BLaER1 treated with 17β-estradiol and CSF1 and Interleukin-3, amounts not matched to agents 10 nM and 100 nM (cell line): ENCODE data around the gene OBP2A.
A peak's percentile ranks its signal among the peaks of the same experiment; 100 is the strongest.
"Not testable (repeated sequence)": the region's sequence is repeated elsewhere in the genome, so short reads cannot be mapped to it uniquely, and the experiment has no call there.

ENCODE experiments used
- H3K27ac ChIP-seq, 11 experiments: shearing (Covaris generic); formaldehyde crosslinking; 2 replicates each; pipeline ENCODE4 v1.8.1; 2022
- H3K27me3 ChIP-seq, 11 experiments: shearing (Covaris generic); formaldehyde crosslinking; 2 replicates each; pipeline ENCODE4 v1.8.1; 2022
- H3K36me3 ChIP-seq, 11 experiments: shearing (Covaris generic); formaldehyde crosslinking; 2 replicates each; pipeline ENCODE4 v1.8.1; 2022
- H3K4me1 ChIP-seq, 10 experiments: shearing (Covaris generic); formaldehyde crosslinking; 2 replicates each; pipeline ENCODE4 v1.8.1; 2022
- H3K4me2 ChIP-seq, 11 experiments: shearing (Covaris generic); formaldehyde crosslinking; 2 replicates each; pipeline ENCODE4 v1.8.1; 2022
- H3K4me3 ChIP-seq, 10 experiments: shearing (Covaris generic); formaldehyde crosslinking; 2 replicates each; pipeline ENCODE4 v1.8.1; 2022
- H3K9ac ChIP-seq, 11 experiments: shearing (Covaris generic); formaldehyde crosslinking; 2 replicates each; pipeline ENCODE4 v1.8.1; 2022
- H3K9me3 ChIP-seq, 11 experiments: shearing (Covaris generic); formaldehyde crosslinking; replicated peaks in 1 of 11; 2 replicates each; pipeline ENCODE4 v1.8.1; 2022
- H4K20me1 ChIP-seq, 11 experiments: shearing (Covaris generic); formaldehyde crosslinking; 2 replicates each; pipeline ENCODE4 v1.8.1; 2022
- Cebpa-rat ChIP-seq, 11 experiments: shearing (Covaris generic); IDR thresholded peaks; 2 replicates each; pipeline ENCODE4 v1.8.1; 2022

The OBP2A gene

GRCh38 chr9:135507104-135508035 is 38.6 kb upstream of the OBP2A start:
- Histone ChIP-seq H3K9ac (no peak overlapping the region), H3K27ac (no peak overlapping the region), H3K4me1 (peaks cover 3 to 31% (median 13%) of the 10 kb centered on the region in 10 experiments; a peak in 18 of 20 replicates), H3K36me3 (peaks cover 23 to 37% (median 35%) of the 10 kb centered on the region in 11 experiments), H3K9me3 (peaks cover 15 to 26% (median 19%) of the 10 kb centered on the region in 11 experiments), H3K4me3 (no peak overlapping the region), H3K4me2 (no peak overlapping the region), H4K20me1 (peaks cover 29 to 52% (median 38%) of the 10 kb centered on the region in 11 experiments; a peak in 21 of 22 replicates), H3K27me3 (no peaks in the 10 kb centered on the region)
- TF ChIP-seq Cebpa-rat (IDR thresholded peaks at IDR 0.05) = no peak

GRCh38 chr9:135508211-135508820 is 37.6 kb upstream of the OBP2A start:
- peaks cover 13 to 28% (median 26%) of the 10 kb centered on the region in 11 experiments for H3K36me3 ChIP-seq
- no peak overlapping the region for H3K4me2 ChIP-seq
- H3K4me3 ChIP-seq = no peak overlapping the region
- no peak for TF ChIP-seq Cebpa-rat (IDR thresholded peaks at IDR 0.05)
- no peak overlapping the region for H3K27ac ChIP-seq
- H3K9ac ChIP-seq = no peak overlapping the region
- H3K4me1 ChIP-seq = peaks cover 0 to 32% (median 10%) of the 10 kb centered on the region in 10 experiments; a peak in 15 of 20 replicates
- H4K20me1 ChIP-seq = peaks cover 21 to 43% (median 28%) of the 10 kb centered on the region in 11 experiments; a peak in 21 of 22 replicates
- peaks cover 15 to 26% (median 19%) of the 10 kb centered on the region in 11 experiments for H3K9me3 ChIP-seq
- H3K27me3 ChIP-seq = no peaks in the 10 kb centered on the region

DNA sequence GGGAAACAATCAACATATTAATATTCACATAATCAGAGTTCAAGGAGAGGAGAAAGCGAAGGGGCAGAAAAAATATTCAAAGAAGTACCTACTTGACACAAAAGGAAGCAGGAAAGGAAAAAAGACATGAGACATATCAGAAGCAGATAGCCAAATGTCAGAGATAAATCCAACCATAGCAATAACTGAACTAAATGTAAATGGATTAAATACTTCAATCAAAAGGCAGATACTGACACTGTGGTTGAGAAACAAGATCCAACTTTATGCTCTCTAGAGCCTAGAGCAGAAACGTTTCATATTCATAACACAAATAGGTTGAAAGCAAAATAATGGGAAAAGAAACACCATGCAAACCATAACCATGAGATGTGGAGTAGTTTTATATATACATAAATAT is 36.5 kb upstream of the OBP2A start:
- Histone ChIP-seq H3K4me3 (no peak overlapping the region), H3K9ac (no peak overlapping the region), H3K4me1 (peaks cover under 1 to 29% (median 10%) of the 10 kb centered on the region in 10 experiments; a peak in 16 of 20 replicates), H4K20me1 (peaks cover 10 to 31% (median 17%) of the 10 kb centered on the region in 11 experiments; a peak in 21 of 22 replicates), H3K36me3 (peaks cover 2 to 16% (median 14%) of the 10 kb centered on the region in 11 experiments; a peak in 21 of 22 replicates), H3K4me2 (no peak overlapping the region), H3K27ac (no peak overlapping the region), H3K27me3 (no peaks in the 10 kb centered on the region), H3K9me3 (peaks cover 15 to 26% (median 19%) of the 10 kb centered on the region in 11 experiments)
- TF ChIP-seq Cebpa-rat (IDR thresholded peaks at IDR 0.05) = no peak

- peaks cover 9 to 37% (median 18%) of the 10 kb centered on the region in 10 experiments; a peak in 19 of 20 replicates for H3K4me1 ChIP-seq
- no peaks in the 10 kb centered on the region for H3K27me3 ChIP-seq
- H3K4me3 ChIP-seq = no peak overlapping the region
- no peak for TF ChIP-seq Cebpa-rat (IDR thresholded peaks at IDR 0.05)
- peaks cover 0 to 11% (median 0%) of the 10 kb centered on the region in 11 experiments; a peak in 1 of 22 replicates for H4K20me1 ChIP-seq
- peak overlapping the region in 4 of 11 experiments; percentile 34 to 83 (median 60); a peak in 6 of 22 replicates for H3K4me2 ChIP-seq
- no peaks in the 10 kb centered on the region; a peak in 1 of 22 replicates for H3K36me3 ChIP-seq
- H3K9me3 ChIP-seq = peaks cover 15 to 26% (median 19%) of the 10 kb centered on the region in 11 experiments
- peak overlapping the region in 1 of 11 experiments; percentile 32; a peak in 1 of 22 replicates for H3K27ac ChIP-seq
- H3K9ac ChIP-seq = no peak overlapping the region
Observed at GRCh38 chr9:135512241-135512603, 33.7 kb upstream of the OBP2A start.

DNA sequence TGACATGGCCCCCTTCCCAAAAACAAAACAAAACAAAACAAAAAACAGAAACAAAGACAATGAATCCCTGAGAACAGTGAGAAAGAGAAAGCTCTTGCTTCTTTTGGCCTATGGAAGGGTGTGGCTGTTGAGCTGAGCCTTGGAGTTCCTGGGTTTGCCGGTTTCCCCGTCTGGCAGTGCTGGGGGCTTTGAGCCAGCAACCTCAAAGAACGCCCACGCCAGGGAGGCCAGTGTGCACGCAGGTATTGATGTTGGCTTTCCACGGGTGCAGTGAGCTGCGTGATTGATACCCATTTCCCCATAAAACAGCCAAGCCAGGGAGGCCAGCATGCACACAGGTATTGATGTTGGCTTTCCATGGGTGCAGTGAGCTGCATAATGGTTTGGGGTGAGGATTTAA is 33.0 kb upstream of the OBP2A start:
- peaks cover 15 to 22% (median 19%) of the 10 kb centered on the region in 11 experiments for H3K9me3 ChIP-seq
- H3K9ac ChIP-seq = no peak overlapping the region
- peaks cover 9 to 37% (median 18%) of the 10 kb centered on the region in 10 experiments; a peak in 19 of 20 replicates for H3K4me1 ChIP-seq
- no peak overlapping the region for H3K27ac ChIP-seq
- H3K4me3 ChIP-seq = no peak overlapping the region
- peak overlapping the region in 3 of 11 experiments; percentile 35 to 83 (median 67); a peak in 5 of 22 replicates for H3K4me2 ChIP-seq
- no peaks in the 10 kb centered on the region; a peak in 1 of 22 replicates for H3K36me3 ChIP-seq
- H3K27me3 ChIP-seq = no peaks in the 10 kb centered on the region
- 0 out of 22 replicates have a peak, but pooled peaks cover 0 to 7% (median 0%) of the 10 kb centered on the region in 11 experiments for H4K20me1 ChIP-seq
- TF ChIP-seq Cebpa-rat (IDR thresholded peaks at IDR 0.05) = no peak

DNA sequence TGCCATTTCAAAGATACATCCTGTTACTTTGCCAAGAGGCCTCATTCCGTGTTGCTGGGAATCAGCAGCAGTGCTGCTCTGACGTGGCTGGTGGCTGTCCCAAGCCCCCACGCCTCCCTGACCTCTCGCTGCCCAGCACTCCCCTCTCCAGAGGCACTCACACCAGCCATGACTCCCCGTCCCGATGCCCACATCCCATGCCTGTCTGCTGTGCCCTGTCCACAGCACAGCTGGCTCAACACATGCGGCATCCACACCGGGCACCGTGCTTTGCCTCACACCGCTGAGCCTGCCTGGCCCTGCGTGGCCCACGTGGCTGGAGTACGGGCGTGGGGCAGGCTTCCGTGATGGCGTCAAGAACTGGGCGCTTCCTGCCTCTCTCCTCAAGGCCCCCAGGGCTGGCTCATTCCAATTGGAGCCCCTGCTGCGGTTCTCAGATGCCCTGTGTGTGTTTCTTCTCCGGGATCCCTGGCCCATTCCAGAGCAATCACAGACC is 32.5 kb upstream of the OBP2A start:
- Histone ChIP-seq H3K27me3 (0 out of 22 replicates have a peak, but pooled peaks cover 0 to 4% (median 0%) of the 10 kb centered on the region in 11 experiments), H3K4me2 (peak overlapping the region in 1 of 11 experiments; percentile 67; a peak in 1 of 22 replicates), H3K36me3 (no peaks in the 10 kb centered on the region), H3K4me1 (peaks cover 9 to 37% (median 18%) of the 10 kb centered on the region in 10 experiments; a peak in 19 of 20 replicates), H3K4me3 (no peak overlapping the region), H4K20me1 (0 out of 22 replicates have a peak, but pooled peaks cover 0 to 7% (median 0%) of the 10 kb centered on the region in 11 experiments), H3K27ac (no peak overlapping the region), H3K9ac (no peak overlapping the region), H3K9me3 (peaks cover 12 to 17% (median 16%) of the 10 kb centered on the region in 11 experiments)
- no peak for TF ChIP-seq Cebpa-rat (IDR thresholded peaks at IDR 0.05)

DNA sequence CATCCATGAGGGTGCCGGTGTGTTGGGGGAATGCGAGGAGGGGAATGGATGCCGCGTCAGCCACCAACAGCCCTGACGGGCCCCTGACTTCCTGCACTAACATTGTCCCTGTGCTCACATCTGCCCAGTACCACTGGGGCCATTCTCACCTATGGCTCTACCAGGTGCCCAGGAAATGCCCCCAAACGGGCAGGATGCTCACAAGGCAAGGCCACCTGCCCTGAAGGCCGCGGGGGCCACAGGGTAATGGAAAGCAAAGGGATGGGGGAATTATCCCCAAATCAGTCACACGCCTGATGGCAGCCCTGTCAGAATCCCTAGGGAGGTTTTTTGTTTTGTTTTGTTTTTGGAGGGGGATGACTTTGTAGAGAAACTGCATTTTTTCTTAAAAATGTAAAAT is 32.0 kb upstream of the OBP2A start:
- not testable (repeated sequence) for H3K27ac ChIP-seq, H3K9ac ChIP-seq, H4K20me1 ChIP-seq, H3K36me3 ChIP-seq, H3K27me3 ChIP-seq, H3K4me2 ChIP-seq, H3K4me3 ChIP-seq
- Histone ChIP-seq H3K4me1 (peaks cover 9 to 37% (median 18%) of the 10 kb centered on the region in 10 experiments; a peak in 19 of 20 replicates), H3K9me3 (peaks cover 6 to 12% (median 11%) of the 10 kb centered on the region in 11 experiments)

- Histone ChIP-seq H3K4me3 (no peak overlapping the region), H3K27ac (no peak overlapping the region), H4K20me1 (0 out of 22 replicates have a peak, but pooled peaks cover 0 to 7% (median 0%) of the 10 kb centered on the region in 11 experiments), H3K27me3 (0 out of 22 replicates have a peak, but pooled peaks cover 0 to 6% (median 0%) of the 10 kb centered on the region in 11 experiments), H3K4me2 (no peak overlapping the region), H3K9me3 (peaks cover under 1 to 6% (median 5%) of the 10 kb centered on the region in 11 experiments; a peak in 19 of 22 replicates), H3K4me1 (peaks cover 9 to 37% (median 18%) of the 10 kb centered on the region in 10 experiments; a peak in 19 of 20 replicates), H3K9ac (no peak overlapping the region), H3K36me3 (no peaks in the 10 kb centered on the region)
- TF ChIP-seq Cebpa-rat (IDR thresholded peaks at IDR 0.05) = no peak
Observed at GRCh38 chr9:135514342-135515082, 31.4 kb upstream of the OBP2A start.
